ENCODE measurements around the gene HDDC2. TPM values are rescaled to one million over a fixed set of nuclear protein-coding genes. Genes with fewer than 3 reads are reported as not detected.

HDDC2 gene
- total and polyA plus RNA-seq, 2 donors from 2014 or later = 69.8 to 161 TPM

DNA sequence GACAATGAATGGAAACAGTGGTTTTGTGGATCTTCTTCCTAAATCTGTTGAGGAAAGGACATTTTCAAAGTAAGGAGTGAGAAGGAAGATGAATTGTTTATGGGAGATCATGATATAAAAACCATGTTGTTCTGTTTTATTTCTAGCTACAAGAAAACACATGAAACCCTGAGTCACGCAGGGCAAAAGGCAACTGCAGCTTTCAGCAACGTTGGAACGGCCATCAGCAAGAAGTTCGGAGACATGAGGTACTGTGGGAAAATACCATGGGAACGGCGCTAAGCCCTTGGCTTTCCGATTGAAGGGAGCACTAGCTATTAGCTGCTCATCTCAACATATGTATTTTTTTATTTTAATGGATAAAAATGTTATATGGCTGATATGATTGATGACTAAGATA, 53.6 kb downstream of the HDDC2 start:
- TF ChIP-seq, protein P1, sequence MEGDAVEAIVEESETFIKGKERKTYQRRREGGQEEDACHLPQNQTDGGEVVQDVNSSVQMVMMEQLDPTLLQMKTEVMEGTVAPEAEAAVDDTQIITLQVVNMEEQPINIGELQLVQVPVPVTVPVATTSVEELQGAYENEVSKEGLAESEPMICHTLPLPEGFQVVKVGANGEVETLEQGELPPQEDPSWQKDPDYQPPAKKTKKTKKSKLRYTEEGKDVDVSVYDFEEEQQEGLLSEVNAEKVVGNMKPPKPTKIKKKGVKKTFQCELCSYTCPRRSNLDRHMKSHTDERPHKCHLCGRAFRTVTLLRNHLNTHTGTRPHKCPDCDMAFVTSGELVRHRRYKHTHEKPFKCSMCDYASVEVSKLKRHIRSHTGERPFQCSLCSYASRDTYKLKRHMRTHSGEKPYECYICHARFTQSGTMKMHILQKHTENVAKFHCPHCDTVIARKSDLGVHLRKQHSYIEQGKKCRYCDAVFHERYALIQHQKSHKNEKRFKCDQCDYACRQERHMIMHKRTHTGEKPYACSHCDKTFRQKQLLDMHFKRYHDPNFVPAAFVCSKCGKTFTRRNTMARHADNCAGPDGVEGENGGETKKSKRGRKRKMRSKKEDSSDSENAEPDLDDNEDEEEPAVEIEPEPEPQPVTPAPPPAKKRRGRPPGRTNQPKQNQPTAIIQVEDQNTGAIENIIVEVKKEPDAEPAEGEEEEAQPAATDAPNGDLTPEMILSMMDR (IDR thresholded peaks at IDR 0.05; ENCODE audit: borderline replicate concordance, extremely low read depth, insufficient read depth) = no peak
- intact Hi-C loops (cut with DNase I) = no loop called here

DNA sequence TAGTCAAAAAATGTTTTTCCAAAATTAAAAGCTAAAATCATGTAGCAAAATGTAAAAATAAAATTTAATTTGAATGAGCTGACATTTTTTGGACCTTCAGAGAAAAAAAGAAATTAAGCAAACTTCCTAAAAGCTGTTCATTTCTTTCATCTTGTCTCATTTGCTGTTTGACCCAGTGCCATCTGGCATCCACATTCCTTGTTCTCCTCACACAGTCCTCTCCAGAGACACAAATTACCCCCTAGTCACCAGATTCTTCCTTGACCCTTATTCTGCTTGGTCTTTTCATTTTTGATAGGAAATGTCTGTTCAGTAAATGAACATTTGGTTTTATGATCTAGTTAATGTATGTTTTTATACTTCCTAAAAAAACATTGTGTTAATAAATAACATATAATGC, 55.2 kb downstream of the HDDC2 start:
- FAIRE-seq (no peak), DNase-seq (peak in 1 of 5 donors; percentile 37)
- TF ChIP-seq, protein P1 (IDR thresholded peaks at IDR 0.05; ENCODE audit: borderline replicate concordance, extremely low read depth, insufficient read depth) = no peak

More for the DNA sequence above, 53.6 kb downstream of the HDDC2 start:
- peaks cover 0 to 2% (median 0%) of the 10 kb centered on the region in 3 donors for H3K4me1 ChIP-seq (ENCODE audit: control insufficient read depth in 2 of 3, insufficient read depth in 2 of 3, low read depth in 1 of 3, low read length in 3 of 3)
- no peak overlapping the region for H3K4me3 ChIP-seq (ENCODE audit: low read length in 3 of 3)
- H3K9ac ChIP-seq (ENCODE audit: low read length in 3 of 3) = no peak overlapping the region
- no peaks in the 10 kb centered on the region for H3K9me3 ChIP-seq (ENCODE audit: control insufficient read depth in 2 of 3, insufficient read depth in 1 of 3, low read length in 3 of 3)
- H3K27me3 ChIP-seq (ENCODE audit: control insufficient read depth, insufficient read depth, low read length) = no peaks in the 10 kb centered on the region
- DNase-seq (no peak), FAIRE-seq (no peak)
- H3K36me3 ChIP-seq (ENCODE audit: control insufficient read depth in 2 of 3, insufficient read depth in 3 of 3, low read length in 3 of 3) = no peaks in the 10 kb centered on the region
- no peak overlapping the region for H3K27ac ChIP-seq (ENCODE audit: low read depth in 2 of 2, low read length in 2 of 2)

DNA sequence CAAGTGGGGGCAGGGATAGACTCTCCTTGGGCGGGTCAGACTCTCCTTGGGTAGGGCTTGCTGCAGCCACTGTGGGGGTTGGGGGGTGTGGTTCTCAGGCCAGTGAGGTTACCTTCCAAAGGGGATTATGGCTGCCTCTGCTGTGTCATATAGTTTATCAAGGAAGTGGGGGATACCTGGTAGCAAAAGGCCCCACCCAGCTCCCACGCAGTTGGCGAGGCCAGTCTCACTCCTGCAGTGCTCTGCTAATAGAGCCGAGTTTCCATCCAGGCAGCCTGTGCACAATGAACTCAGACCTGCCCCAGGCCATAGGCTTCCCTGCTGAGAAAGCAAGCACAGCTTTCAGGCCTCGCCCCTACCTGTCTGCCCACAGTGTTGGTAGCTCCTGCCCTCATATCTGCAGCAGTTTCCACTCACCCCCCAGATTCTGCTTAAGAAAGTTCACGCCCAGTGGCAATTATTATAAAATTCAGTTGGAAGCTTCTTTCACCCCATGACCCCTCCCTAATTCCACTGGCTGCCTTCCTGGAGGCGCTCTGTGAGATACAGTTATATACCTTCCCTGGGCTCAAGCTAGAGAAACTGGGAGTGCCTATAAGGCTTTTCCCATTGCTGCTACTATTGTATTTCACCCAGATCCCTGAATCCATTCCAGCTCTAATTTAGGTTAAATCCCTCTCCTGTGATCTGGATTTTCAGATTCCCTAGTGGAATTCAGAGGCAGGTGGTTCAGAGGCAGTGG, 56.1 kb downstream of the HDDC2 start:
- no peaks in the 10 kb centered on the region for H3K9me3 ChIP-seq (ENCODE audit: control insufficient read depth in 2 of 3, insufficient read depth in 1 of 3, low read length in 3 of 3)

More for the DNA sequence above, 55.2 kb downstream of the HDDC2 start:
- H3K36me3 ChIP-seq (ENCODE audit: control insufficient read depth in 2 of 3, insufficient read depth in 3 of 3, low read length in 3 of 3) = no peaks in the 10 kb centered on the region
- H3K27ac ChIP-seq (ENCODE audit: low read depth in 2 of 2, low read length in 2 of 2) = no peak overlapping the region
- H3K9ac ChIP-seq (ENCODE audit: low read length in 3 of 3) = no peak overlapping the region
- H3K9me3 ChIP-seq (ENCODE audit: control insufficient read depth in 2 of 3, insufficient read depth in 1 of 3, low read length in 3 of 3) = no peaks in the 10 kb centered on the region
- H3K27me3 ChIP-seq (ENCODE audit: control insufficient read depth, insufficient read depth, low read length) = no peaks in the 10 kb centered on the region
- no peak overlapping the region for H3K4me3 ChIP-seq (ENCODE audit: low read length in 3 of 3)
- intact Hi-C loops (cut with DNase I) = no loop called here
- H3K4me1 ChIP-seq (ENCODE audit: control insufficient read depth in 2 of 3, insufficient read depth in 2 of 3, low read depth in 1 of 3, low read length in 3 of 3) = peaks cover 0 to 2% (median 0%) of the 10 kb centered on the region in 3 donors

More for the DNA sequence above, 56.1 kb downstream of the HDDC2 start:
- no peaks in the 10 kb centered on the region for H3K36me3 ChIP-seq (ENCODE audit: control insufficient read depth in 2 of 3, insufficient read depth in 3 of 3, low read length in 3 of 3)
- TF ChIP-seq, protein P1 (IDR thresholded peaks at IDR 0.05; ENCODE audit: borderline replicate concordance, extremely low read depth, insufficient read depth) = no peak
- no peaks in the 10 kb centered on the region for H3K27me3 ChIP-seq (ENCODE audit: control insufficient read depth, insufficient read depth, low read length)
- intact Hi-C loops (cut with DNase I) = no loop called here
- FAIRE-seq = no peak
- H3K27ac ChIP-seq (ENCODE audit: low read depth in 2 of 2, low read length in 2 of 2) = peak overlapping the region in 1 of 2 donors; percentile 13
- H3K9ac ChIP-seq (ENCODE audit: low read length in 3 of 3) = no peak overlapping the region
- H3K4me1 ChIP-seq (ENCODE audit: control insufficient read depth in 2 of 3, insufficient read depth in 2 of 3, low read depth in 1 of 3, low read length in 3 of 3) = peaks cover 0 to 2% (median 0%) of the 10 kb centered on the region in 3 donors
- no peak overlapping the region for H3K4me3 ChIP-seq (ENCODE audit: low read length in 3 of 3)
- peak in 1 of 5 donors; percentile 31 for DNase-seq

All from kidney (tissue), 14 donors.